Measurements from ENCODE around the gene STX5.
A peak's percentile ranks its signal among the peaks of the same experiment; 100 is the strongest.
"Not testable (repeated sequence)": the region's sequence is repeated elsewhere in the genome, so short reads cannot be mapped to it uniquely, and the experiment has no call there.

Gene STX5

GRCh38 chr11:62831520-62832335 is at the start of gene STX5:
Gene STX5, minus strand, starts transcription at chr11:62832051. Its CDS starts 808 bp downstream, at chr11:62831243.
- DNase-seq (ENCODE audit: low spot score) = peak; percentile 99

GRCh38 chr11:62880803-62881578 is 49.1 kb upstream of the STX5 start, which contains the start of gene SLC3A2:
Gene SLC3A2, plus strand, starts transcription at chr11:62880896. Its CDS starts 128 bp downstream, at chr11:62881024.
- peak; percentile 81 for DNase-seq (ENCODE audit: low spot score)

- no peak for DNase-seq (ENCODE audit: low spot score)
Measured at GRCh38 chr11:62880231-62880802, 48.5 kb upstream of the STX5 start.

- no peak for DNase-seq (ENCODE audit: low spot score)
Measured at GRCh38 chr11:62879235-62879978, 47.6 kb upstream of the STX5 start.

GRCh38 chr11:62876712-62877111 is 44.9 kb upstream of the STX5 start:
- DNase-seq (ENCODE audit: low spot score) = no peak

- no peak for DNase-seq (ENCODE audit: low spot score)
Measured at GRCh38 chr11:62875698-62876478, 44.0 kb upstream of the STX5 start.

GRCh38 chr11:62874851-62875250 is 43.0 kb upstream of the STX5 start:
- no peak for DNase-seq (ENCODE audit: low spot score)

GRCh38 chr11:62865635-62866034 is 33.8 kb upstream of the STX5 start:
- DNase-seq (ENCODE audit: low spot score) = no peak

GRCh38 chr11:62863687-62864335 is 32.0 kb upstream of the STX5 start:
- DNase-seq (ENCODE audit: low spot score) = no peak

- not testable (repeated sequence) for DNase-seq (ENCODE audit: low spot score)
Measured at GRCh38 chr11:62861564-62862192, 29.8 kb upstream of the STX5 start.

GRCh38 chr11:62860835-62861563 is 29.1 kb upstream of the STX5 start:
- no peak for DNase-seq (ENCODE audit: low spot score)

GRCh38 chr11:62859281-62859703 is 27.4 kb upstream of the STX5 start:
- DNase-seq (ENCODE audit: low spot score) = not testable (repeated sequence)

- DNase-seq (ENCODE audit: low spot score) = no peak
Measured at GRCh38 chr11:62858201-62858600, 26.4 kb upstream of the STX5 start.

- no peak for DNase-seq (ENCODE audit: low spot score)
Measured at GRCh38 chr11:62857541-62857982, 25.7 kb upstream of the STX5 start.

- no peak for DNase-seq (ENCODE audit: low spot score)
Measured at GRCh38 chr11:62856333-62856895, 24.6 kb upstream of the STX5 start.

GRCh38 chr11:62855571-62856332 is 23.9 kb upstream of the STX5 start:
- peak; percentile 98 for DNase-seq (ENCODE audit: low spot score)

- no peak for DNase-seq (ENCODE audit: low spot score)
Measured at GRCh38 chr11:62854825-62855570, 23.1 kb upstream of the STX5 start.
